ENCODE data around the gene CPEB3.

DNA sequence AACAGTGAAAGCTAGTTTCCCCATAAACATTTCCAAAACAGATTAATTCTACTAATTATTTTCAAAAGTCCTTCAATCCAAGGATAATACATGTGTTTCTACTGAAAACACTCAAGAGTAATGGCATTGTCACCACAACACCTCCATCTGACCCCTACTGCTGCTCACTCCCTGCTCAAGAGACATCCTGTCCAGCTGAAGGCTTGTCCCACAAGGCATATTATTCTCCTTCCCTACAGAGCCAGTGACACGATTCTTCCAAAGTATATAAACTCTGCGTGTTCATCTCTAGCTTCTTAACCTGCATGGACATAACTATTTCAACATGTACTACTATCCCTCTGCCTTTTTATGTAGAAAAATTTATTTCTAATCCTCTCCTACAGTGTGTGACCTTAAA is 182.1 kb downstream of the CPEB3 start:
- TF ChIP-seq TARDBP (IDR thresholded peaks at IDR 0.05): no peak
- TF ChIP-seq SUZ12 (IDR thresholded peaks at IDR 0.05): no peak
- TF ChIP-seq ELF4 (IDR thresholded peaks at IDR 0.05): no peak
- no peak for TF ChIP-seq FOXM1 (IDR thresholded peaks at IDR 0.05; ENCODE audit: borderline replicate concordance)
- no peak for TF ChIP-seq ARNT (IDR thresholded peaks at IDR 0.05)
- no peak for TF ChIP-seq L3MBTL2 (conservative IDR thresholded peaks at IDR 0.05)
